HG02943 (cell line): ENCODE results near the gene PADI2.

Source experiments
- ATAC-seq: cut with Tn5 transposase; IDR thresholded peaks from one replicate; pipeline ENCODE4 v1.9.1; 2021; ENCODE audit warnings: mild to moderate bottlenecking, low read depth, moderate library complexity; ENCODE audit not compliant: unreplicated experiment

PADI2 gene

DNA sequence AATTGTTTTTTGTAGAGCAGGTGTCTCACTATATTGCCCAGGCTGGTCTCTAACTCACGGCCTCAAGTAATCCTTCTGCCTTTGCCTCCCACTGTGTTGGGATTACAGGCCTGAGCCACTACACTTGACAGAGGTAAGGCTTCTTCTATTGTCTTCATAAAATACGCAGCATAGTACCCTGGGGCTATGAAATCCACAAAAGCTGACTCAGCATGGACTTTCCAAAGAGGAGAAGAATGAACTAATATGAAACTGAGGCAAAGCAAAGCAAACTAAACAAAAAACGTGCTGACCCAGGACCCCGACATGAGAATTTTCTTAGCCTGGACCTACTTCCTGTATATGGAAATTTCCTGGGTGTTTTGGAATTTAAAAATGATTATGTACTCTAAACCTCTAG is 89.0 kb downstream of the PADI2 start:
- ATAC-seq, result no peak

DNA sequence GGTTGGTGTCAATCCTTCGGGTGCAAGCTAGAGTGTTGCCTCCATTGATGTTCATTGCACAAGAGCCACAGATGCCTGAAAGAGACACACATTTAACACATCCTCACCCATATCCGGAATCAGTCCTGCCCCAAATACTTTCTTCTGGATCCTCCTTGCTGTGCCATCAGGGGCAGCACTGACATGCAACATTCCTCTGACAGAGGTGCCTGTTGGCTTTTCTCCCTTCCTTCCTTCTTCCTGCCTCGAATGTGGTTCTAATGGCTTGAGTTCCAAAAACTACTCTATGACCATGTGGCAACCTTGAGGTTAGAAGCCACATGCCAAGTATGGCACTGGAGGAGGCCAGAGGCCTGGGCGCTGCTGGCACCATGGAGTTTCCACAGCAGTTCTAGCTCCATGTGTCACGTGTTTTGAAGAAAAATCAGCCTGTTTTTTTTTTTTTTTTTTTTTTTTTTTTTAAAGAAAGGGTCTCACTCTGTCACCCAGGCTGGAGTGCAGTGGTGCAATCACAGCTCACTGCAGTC is 90.5 kb downstream of the PADI2 start:
- no peak for ATAC-seq

DNA sequence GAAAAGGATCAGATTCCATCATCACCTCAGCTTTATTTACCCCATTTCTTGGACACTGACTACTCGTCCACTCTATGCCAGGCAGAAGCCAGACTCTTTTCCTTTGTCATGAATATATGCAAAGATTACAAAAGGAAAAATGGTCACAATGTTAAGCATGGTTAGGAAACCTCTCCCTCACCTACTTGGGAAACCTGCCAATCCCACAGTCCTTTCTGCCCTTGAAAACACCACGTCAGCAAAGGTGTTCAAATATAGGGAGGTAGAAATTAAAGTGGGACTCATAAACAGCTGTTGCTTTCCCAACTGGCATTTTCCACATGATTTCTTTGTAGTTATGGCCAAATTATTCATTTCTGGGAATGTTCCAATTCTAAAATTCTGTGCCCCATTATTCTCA is 91.4 kb downstream of the PADI2 start:
- ATAC-seq, result no peak

DNA sequence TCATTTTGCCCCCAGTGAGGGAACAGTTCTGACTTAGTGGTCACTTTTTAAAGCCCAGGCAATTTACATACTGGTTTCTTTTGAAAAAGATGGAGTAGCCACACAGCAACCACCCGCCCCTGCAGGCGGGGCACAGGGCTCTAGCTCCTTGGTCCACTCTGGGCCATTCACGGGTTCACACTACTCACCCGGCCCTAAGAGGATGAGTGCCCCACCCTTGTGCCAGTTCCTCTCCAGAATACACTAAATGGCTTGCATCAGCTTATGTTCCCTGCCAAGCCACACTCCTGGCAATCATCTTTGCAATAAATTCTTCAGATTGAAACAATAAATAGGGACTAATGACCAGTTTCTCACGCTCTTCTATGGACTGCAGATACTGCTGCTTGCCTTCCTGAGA is 91.8 kb downstream of the PADI2 start:
- no peak for ATAC-seq

DNA sequence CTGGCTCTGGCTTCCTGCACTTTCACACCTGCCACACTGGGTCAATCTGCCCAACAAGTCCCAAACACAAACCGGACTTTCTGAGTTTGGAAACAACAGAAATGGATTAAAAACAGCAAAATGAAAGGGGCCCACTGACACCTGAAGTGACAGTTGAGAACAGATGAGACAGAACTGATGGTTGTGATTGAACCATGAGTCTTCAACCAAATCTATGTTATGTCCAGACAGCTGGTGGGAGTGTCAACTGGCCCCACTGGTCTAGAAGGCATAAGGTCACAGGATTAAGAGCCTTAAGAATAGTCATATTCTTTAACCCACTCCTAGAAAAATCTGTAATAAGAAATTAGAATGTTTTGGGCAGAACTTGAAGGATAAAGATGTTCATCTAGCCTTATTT is 94.5 kb downstream of the PADI2 start:
- no peak for ATAC-seq

DNA sequence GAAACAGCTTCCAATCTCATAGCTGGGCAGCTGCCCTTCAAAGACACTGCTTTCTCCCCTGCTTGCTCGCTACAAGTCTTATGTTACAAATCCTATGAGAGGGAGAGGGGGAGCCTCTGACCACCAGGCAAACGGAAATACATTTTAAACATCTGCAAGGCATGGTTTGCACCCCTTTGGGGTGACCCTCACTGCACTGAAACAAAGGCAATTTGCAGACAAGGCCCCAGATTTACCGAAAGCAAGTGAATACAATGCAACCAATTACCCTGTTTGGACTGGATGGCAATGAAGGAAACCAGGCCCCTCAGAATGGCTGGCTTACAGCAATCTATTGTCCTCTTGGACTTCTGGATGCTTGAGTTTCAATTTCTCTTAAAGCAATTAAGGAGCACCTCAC is 95.7 kb downstream of the PADI2 start:
- no peak for ATAC-seq

DNA sequence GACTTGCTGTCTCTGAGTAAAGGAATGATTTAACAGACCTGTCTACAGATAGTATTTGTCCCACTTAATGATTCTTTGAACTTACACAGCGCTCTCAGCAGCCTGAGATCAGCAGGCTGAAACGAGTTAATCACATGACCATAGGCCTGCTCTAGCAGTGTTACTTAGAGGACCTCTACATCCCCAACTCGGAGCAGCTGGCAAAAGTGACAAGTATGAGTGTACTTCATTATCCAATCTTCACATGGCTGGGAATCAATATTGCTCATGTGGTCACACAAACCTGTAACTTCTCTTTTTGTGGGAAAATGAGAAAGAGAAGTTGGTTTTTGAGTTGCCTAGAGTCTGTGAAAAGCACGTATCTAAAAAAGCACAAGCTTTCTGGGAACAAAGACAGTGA is 96.1 kb downstream of the PADI2 start:
- no peak for ATAC-seq

DNA sequence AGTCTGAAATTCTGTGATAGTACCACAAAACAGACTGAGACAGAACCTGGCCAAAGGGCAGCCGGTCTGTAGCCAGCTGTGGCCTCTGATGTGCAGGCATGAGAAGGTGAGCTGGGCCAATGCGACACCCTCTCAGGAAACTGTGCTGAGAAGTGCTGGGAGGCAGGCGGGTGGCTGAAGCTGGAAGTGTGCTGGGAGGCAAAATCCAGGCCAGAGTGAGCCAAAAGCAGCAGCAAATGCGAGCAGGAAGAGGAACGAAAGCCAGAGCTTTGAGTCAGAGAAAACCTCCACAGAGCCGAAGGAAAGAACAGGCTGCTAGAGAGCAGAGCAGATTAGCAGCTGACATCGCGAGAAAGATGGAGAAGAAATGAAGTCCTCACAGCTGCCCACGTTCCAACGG is 97.4 kb downstream of the PADI2 start:
- no peak for ATAC-seq

DNA sequence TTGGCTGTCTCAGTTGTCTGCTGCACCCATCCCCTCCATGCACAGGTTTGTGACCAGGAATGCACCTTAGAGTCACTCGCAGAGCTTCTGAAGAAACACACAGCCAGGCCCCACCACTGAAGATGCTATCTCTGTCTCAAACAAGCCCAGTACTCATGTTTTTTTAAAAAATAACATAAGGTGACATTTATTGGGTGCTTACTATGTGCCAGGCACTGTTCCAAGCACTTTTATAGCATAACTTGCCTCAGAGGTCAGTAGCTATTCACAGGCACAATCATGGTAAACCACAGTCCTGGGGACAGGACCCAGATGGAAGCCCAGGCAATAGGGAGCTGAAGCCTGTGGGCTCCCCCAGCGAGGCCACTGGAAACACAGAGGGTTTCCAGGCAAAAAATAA is 98.7 kb downstream of the PADI2 start:
- no peak for ATAC-seq

DNA sequence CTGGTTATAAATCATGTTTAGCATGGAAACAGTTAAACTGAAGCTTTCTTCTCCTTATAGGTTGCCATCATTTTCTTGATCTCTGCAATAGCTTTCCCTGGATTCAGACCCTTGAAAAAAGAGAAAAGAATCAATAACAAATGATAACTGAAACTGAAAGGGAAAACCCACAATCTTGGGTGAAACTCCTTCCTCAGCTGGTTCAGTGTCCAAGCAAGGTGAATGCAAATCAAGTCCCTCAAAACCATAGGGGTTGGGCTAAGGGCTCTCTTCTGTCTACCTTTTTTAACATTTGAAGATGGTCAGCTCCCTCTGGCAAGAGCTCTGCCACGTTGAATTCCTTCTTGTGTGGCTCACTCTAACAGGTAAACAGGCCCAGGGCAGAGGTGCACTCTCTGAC is 100.4 kb downstream of the PADI2 start:
- no peak for ATAC-seq

DNA sequence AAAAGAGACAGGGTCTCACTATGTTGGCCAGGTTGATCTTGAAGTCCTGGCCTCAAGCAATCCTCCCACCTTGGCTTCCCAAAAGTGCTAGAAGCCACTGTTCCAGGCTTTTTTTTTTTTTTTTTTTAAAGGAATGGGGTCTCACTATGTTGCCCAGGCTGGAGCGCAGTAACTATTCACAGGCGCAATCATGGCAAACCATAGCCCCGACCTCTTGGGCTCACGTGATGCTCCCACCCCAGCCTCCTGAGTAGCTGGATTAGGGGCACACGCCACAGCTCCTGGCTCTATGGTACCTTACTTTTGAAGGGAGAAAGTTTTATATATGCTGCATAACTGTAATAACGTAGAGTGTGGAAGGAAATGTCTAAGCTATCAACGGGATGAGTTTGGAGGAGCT is 101.8 kb downstream of the PADI2 start:
- no peak for ATAC-seq
